Measurements from ENCODE around the gene TRNP1. TPM values are rescaled to one million over a fixed set of nuclear protein-coding genes. Genes with fewer than 3 reads are reported as not detected.
A peak's percentile ranks its signal among the peaks of the same experiment; 100 is the strongest.
"Not testable (repeated sequence)": the region's sequence is repeated elsewhere in the genome, so short reads cannot be mapped to it uniquely, and the experiment has no call there.

The TRNP1 gene
- polyA plus RNA-seq, 1 donor from 2014 or later = not detected

- H3K9me3 Mint-ChIP-seq = no peaks in the 10 kb centered on the region
- no peak overlapping the region for H3K4me3 Mint-ChIP-seq
- H3K27ac Mint-ChIP-seq = peak overlapping the region in 1 of 3 donors; percentile 59
- no peaks in the 10 kb centered on the region for H3K4me1 Mint-ChIP-seq
- H3K27me3 Mint-ChIP-seq = peaks cover 13% of the 10 kb centered on the region
- peaks cover 2% of the 10 kb centered on the region for H3K36me3 Mint-ChIP-seq
Measured at GRCh38 chr1:26986658-26987057, 6.8 kb upstream of the TRNP1 start.

GRCh38 chr1:26989403-26990109 lies 3.9 kb upstream of the TRNP1 start:
- not testable (repeated sequence) for H3K9me3 Mint-ChIP-seq

GRCh38 chr1:26991310-26992116 lies 2.0 kb upstream of the TRNP1 start:
- Mint-ChIP-seq H3K4me3 (peak overlapping the region in 2 of 4 donors; percentile 17 to 71), H3K27me3 (peaks cover 29% of the 10 kb centered on the region), H3K27ac (no peak overlapping the region), H3K4me1 (peaks cover 0 to 6% (median 5%) of the 10 kb centered on the region in 3 donors), H3K9me3 (no peaks in the 10 kb centered on the region), H3K36me3 (peaks cover 2% of the 10 kb centered on the region)

More at GRCh38 chr1:26989403-26990109, 3.9 kb upstream of the TRNP1 start:
- not testable (repeated sequence) for H3K4me1 Mint-ChIP-seq, H3K36me3 Mint-ChIP-seq, H3K27ac Mint-ChIP-seq, H3K4me3 Mint-ChIP-seq
- peaks cover 22% of the 10 kb centered on the region for H3K27me3 Mint-ChIP-seq

GRCh38 chr1:26994020-26994786 lies 711 bp downstream of the TRNP1 start:
- Mint-ChIP-seq H3K9me3 (no peaks in the 10 kb centered on the region), H3K36me3 (peaks cover 2% of the 10 kb centered on the region), H3K27me3 (peaks cover 29% of the 10 kb centered on the region), H3K4me1 (peaks cover 4 to 14% (median 9%) of the 10 kb centered on the region in 3 donors), H3K27ac (no peak overlapping the region), H3K4me3 (peak overlapping the region; percentile 77 to 95 (median 85))

GRCh38 chr1:26994787-26995517 lies 1.5 kb downstream of the TRNP1 start:
- Mint-ChIP-seq H3K4me3 (peak overlapping the region; percentile 77 to 95 (median 85)), H3K27ac (no peak overlapping the region), H3K36me3 (peaks cover 2% of the 10 kb centered on the region), H3K27me3 (peaks cover 29% of the 10 kb centered on the region), H3K9me3 (no peaks in the 10 kb centered on the region), H3K4me1 (peaks cover 4 to 14% (median 9%) of the 10 kb centered on the region in 3 donors)

- Mint-ChIP-seq H3K27me3 (peaks cover 29% of the 10 kb centered on the region), H3K9me3 (no peaks in the 10 kb centered on the region), H3K4me3 (peak overlapping the region in 1 of 4 donors; percentile 77), H3K27ac (no peak overlapping the region), H3K36me3 (peaks cover 2% of the 10 kb centered on the region), H3K4me1 (peaks cover 4 to 20% (median 9%) of the 10 kb centered on the region in 3 donors)
Measured at GRCh38 chr1:26996024-26996423, 2.5 kb downstream of the TRNP1 start.

GRCh38 chr1:26996665-26997064 lies 3.2 kb downstream of the TRNP1 start:
- Mint-ChIP-seq H3K36me3 (no peaks in the 10 kb centered on the region), H3K27me3 (peaks cover 25% of the 10 kb centered on the region), H3K4me3 (no peak overlapping the region), H3K4me1 (peaks cover 6 to 22% (median 11%) of the 10 kb centered on the region in 3 donors), H3K27ac (no peak overlapping the region), H3K9me3 (no peaks in the 10 kb centered on the region)

GRCh38 chr1:26998429-26999300 lies 5.2 kb downstream of the TRNP1 start:
- Mint-ChIP-seq H3K36me3 (no peaks in the 10 kb centered on the region), H3K4me3 (no peak overlapping the region), H3K4me1 (peaks cover 16 to 28% (median 17%) of the 10 kb centered on the region in 3 donors), H3K27ac (no peak overlapping the region), H3K27me3 (peaks cover 16% of the 10 kb centered on the region), H3K9me3 (no peaks in the 10 kb centered on the region)

- no peak overlapping the region for H3K27ac Mint-ChIP-seq
- H3K9me3 Mint-ChIP-seq = no peaks in the 10 kb centered on the region
- peaks cover 14% of the 10 kb centered on the region for H3K27me3 Mint-ChIP-seq
Measured at GRCh38 chr1:26999440-26999987, 6.0 kb downstream of the TRNP1 start.

GRCh38 chr1:27000090-27000816 lies 6.8 kb downstream of the TRNP1 start:
- peak overlapping the region in 1 of 4 donors; percentile 37 for H3K4me3 Mint-ChIP-seq
- peaks cover 16 to 24% (median 17%) of the 10 kb centered on the region in 3 donors for H3K4me1 Mint-ChIP-seq
- peaks cover 8% of the 10 kb centered on the region for H3K27me3 Mint-ChIP-seq
- H3K36me3 Mint-ChIP-seq = no peaks in the 10 kb centered on the region
- H3K27ac Mint-ChIP-seq = no peak overlapping the region
- no peaks in the 10 kb centered on the region for H3K9me3 Mint-ChIP-seq

More at GRCh38 chr1:26999440-26999987, 6.0 kb downstream of the TRNP1 start:
- Mint-ChIP-seq H3K4me1 (peaks cover 16 to 28% (median 17%) of the 10 kb centered on the region in 3 donors), H3K4me3 (no peak overlapping the region), H3K36me3 (no peaks in the 10 kb centered on the region)

GRCh38 chr1:27000817-27001460 lies 7.4 kb downstream of the TRNP1 start:
- H3K9me3 Mint-ChIP-seq = no peaks in the 10 kb centered on the region
- H3K27me3 Mint-ChIP-seq = peaks cover 3% of the 10 kb centered on the region
- H3K4me3 Mint-ChIP-seq = peak overlapping the region in 1 of 4 donors; percentile 49
- H3K4me1 Mint-ChIP-seq = peaks cover 16 to 22% (median 17%) of the 10 kb centered on the region in 3 donors
- H3K27ac Mint-ChIP-seq = no peak overlapping the region
- no peaks in the 10 kb centered on the region for H3K36me3 Mint-ChIP-seq

- Mint-ChIP-seq H3K9me3 (no peaks in the 10 kb centered on the region), H3K36me3 (no peaks in the 10 kb centered on the region), H3K4me3 (peak overlapping the region in 3 of 4 donors; percentile 63 to 82 (median 73)), H3K27me3 (peaks cover 3% of the 10 kb centered on the region), H3K27ac (peak overlapping the region; percentile 59 to 85 (median 71)), H3K4me1 (peaks cover 16 to 22% (median 17%) of the 10 kb centered on the region in 3 donors)
Measured at GRCh38 chr1:27001570-27002360, 8.3 kb downstream of the TRNP1 start.

Measured in IgD-negative memory B cell (primary cell).